ENCODE data around the gene MTR.
A peak's percentile ranks its signal among the peaks of the same experiment; 100 is the strongest.
"Not testable (repeated sequence)": the region's sequence is repeated elsewhere in the genome, so short reads cannot be mapped to it uniquely, and the experiment has no call there.

Gene MTR

DNA sequence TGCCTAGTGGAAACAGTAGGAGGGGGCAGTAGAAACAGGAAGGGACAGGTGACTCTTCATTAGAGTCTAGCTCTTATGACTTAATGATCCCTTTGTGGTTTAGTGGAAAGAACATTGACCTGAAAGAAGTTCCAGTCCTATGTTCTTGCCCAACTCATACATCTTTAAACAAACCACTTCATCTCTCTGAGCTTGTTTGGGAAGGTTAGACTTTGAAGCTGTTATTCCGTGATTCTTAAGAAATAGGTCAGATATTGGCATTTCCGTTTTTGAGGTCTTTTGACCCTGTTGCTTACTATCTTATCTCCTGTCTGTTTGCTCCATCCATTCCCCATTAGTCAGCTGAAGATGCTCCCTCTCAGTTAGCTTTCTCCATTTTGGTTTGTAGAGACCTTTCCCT, 38.5 kb downstream of the MTR start:
- no peak for DNase-seq (ENCODE audit: low spot score)

DNA sequence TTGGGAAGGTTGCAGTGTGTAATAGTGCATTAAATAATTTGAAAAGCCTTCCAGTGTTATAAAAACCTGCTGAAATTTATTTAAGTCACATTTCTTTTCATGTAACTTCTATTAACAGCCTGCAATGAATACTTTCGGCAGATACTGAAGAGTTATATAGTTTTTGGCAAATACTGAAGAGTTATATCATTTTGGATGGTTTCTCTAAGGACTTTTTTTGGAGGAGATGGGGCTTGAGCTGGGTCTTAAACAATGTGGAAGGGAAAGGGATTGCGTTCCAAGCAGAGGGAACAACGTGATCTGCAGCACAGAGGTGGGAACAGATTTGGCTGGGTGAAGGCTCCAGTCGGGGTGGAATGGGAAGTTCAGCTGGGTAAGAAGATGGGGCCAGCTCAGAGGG, 39.8 kb downstream of the MTR start:
- no peak for DNase-seq (ENCODE audit: low spot score)

DNA sequence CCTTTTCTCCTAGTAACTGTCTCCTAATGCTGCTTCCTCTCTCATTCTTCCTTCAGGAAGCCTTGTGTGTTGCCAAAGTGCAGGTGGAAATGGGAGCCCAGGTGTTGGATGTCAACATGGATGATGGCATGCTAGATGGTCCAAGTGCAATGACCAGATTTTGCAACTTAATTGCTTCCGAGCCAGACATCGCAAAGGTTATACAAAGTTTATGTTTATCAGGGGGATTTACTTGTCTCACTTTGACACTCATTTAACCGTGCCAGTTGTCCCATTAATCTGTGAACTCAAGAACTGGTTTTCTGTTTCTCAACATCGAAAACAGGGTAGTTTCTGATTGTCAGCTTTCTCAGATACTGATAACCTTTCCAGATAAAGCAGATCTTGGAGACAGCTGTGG, 40.4 kb downstream of the MTR start:
- no peak for DNase-seq (ENCODE audit: low spot score)

DNA sequence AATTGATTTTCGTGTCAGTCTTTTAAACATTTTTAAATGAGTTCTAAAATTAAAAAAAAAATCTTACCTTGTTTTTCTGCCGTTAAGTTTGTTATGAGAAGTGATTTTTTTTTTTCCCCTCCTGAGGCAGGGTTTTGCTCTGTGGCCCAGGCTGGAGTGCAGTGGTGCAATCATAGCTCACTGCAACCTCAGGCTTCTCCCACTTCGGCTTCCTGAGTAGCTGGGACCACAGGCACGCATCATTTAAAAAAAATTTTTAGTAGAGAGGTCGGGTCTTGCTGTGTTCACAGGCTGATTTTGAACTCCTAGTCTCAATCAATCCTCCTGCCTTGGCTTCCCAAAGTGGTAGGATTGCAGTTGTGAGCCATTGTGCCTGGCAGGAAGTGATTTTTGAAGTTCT, 41.1 kb downstream of the MTR start:
- no peak for DNase-seq (ENCODE audit: low spot score)

DNA sequence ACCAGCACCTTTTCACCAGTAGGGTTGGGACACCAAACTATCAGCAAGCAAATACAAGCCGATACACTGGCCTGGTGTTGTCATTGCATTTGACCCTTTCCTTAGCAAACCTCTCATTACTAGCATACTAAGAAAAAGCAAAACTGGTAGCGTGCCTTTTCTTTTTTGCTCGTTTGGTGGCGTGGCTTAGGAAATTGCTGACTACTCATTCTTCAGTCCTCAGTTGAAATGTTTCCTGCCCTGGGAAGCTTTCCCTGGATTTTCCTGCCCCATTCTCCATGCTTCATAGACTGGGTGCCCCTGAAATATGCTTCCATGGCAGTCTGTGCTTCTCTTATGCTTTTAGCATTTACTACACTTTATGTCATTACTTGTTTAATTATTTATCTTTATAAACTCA, 42.0 kb downstream of the MTR start:
- DNase-seq (ENCODE audit: low spot score) = no peak

DNA sequence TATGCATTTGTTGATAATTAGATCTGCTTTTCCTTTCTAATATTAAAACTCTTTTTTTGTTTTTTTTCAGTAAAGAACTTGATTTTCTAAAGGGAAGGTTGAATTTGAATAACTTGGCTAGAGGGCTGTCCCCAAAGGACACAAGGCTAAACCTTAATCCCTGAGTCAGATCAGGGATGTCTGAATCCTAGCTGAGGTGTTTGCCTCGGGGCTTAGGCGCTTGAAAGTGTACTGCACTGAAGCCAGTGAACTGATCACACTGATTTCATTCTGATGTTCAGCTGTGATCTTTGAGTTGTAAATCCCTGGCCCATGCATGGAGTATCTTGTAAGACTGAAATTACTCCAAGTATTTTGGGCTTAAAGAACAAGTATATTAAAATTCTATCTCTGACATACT, 42.8 kb downstream of the MTR start:
- DNase-seq (ENCODE audit: low spot score) = no peak

DNA sequence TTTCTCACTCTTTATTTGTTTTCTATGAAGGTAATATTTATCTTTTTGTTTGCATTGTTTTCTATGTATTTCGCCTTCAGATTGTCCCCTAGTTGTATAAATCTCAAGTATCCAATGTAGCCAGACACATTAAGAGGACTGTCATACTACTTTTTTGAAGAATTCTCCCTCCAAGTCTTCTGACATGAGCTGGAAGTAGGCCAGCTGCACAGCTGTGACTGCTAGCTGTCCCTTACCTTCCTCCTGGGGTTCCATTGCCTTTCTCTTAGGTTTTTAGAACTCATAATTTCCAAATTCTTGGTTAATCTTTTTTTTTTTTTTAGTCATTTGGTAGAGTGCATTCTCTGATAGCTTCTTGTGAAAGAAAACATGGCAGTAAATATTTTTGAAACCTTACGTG, 46.2 kb downstream of the MTR start:
- no peak for DNase-seq (ENCODE audit: low spot score)

DNA sequence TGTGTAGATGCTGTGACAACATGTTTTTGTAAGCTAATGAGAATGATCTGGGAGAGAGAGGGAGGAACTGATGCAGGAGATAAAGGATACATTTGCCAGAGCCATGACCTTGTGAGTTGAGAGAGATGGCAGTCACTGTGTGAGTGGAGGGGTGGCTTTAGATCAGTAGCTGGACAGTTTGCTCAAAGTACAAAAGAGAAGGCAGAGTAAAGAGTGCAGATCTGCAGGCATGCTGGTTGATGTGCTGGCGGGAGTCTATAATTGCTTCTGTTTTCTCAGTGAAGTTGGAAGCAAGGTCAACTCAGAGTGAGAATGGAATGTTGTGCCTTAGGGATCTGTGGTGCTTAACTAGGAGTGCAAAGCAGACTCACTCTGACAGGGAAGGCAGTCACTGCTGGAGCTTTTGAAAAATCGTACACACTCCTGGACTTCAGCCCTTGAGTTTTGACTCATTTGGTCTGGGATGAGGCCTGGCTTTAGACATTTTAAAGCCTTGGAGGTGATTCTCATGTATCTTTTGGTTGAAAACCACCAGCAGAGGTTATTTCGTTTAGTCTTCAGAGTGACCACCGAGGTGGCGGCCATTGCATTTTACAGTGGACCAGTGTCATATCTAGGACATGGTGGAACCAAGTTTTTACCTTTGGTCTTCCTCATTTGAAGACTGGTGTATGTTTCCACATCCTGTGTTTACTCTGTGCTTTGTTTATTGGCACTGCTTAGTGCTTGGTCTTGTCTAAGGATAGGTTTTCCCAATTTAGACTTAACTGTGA, 49.6 kb downstream of the MTR start:
- no peak for DNase-seq (ENCODE audit: low spot score)

DNA sequence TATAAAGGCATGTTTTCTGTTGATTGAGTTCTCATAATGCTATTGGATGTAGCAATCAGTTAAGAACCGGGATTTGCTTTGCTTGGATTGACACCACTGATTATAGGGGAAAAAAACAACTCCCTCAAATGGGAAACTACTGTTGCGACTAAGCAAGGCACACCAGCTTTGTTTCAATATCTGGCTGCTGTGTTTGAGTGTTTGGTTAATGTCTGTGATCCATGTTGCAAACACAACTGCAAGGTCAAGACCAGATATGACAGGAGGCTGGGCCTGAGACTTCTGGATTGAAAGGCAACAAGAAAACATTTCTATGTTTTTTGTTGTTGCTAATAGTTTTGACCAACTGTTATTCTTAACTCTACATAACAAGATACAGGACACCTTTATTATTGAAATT, 50.7 kb downstream of the MTR start:
- no peak for DNase-seq (ENCODE audit: low spot score)

DNA sequence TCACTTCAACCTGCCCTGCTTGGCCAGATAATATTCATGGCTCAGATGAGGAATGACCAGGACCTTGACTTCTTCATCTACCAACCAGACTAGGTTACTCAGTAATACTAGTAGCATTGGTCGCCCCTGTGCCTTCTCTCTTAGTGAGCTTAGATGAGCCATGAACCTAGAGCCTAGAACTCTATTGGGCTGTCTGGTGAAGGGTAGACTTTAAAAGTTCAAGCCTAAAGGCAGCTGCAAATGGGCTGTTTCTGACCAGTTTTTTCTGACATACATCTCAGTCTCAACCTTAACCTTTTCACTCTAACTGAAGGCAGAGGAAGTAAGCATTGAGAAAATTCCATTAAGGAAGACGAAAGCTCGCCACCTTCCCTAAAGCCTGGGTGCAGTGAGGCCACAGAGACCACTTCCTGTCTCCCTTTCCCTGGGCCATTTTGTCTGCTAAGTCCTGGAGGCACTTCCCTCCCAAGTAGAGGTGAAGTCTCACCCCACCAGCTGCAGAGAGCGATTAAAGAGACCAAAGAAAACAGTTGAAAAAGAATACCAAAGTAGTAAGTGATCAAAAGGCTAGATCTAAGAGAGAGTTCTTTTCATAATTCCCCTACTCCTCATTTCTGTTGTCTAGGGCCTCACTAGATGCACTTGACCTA, 53.3 kb downstream of the MTR start:
- no peak for DNase-seq (ENCODE audit: low spot score)

DNA sequence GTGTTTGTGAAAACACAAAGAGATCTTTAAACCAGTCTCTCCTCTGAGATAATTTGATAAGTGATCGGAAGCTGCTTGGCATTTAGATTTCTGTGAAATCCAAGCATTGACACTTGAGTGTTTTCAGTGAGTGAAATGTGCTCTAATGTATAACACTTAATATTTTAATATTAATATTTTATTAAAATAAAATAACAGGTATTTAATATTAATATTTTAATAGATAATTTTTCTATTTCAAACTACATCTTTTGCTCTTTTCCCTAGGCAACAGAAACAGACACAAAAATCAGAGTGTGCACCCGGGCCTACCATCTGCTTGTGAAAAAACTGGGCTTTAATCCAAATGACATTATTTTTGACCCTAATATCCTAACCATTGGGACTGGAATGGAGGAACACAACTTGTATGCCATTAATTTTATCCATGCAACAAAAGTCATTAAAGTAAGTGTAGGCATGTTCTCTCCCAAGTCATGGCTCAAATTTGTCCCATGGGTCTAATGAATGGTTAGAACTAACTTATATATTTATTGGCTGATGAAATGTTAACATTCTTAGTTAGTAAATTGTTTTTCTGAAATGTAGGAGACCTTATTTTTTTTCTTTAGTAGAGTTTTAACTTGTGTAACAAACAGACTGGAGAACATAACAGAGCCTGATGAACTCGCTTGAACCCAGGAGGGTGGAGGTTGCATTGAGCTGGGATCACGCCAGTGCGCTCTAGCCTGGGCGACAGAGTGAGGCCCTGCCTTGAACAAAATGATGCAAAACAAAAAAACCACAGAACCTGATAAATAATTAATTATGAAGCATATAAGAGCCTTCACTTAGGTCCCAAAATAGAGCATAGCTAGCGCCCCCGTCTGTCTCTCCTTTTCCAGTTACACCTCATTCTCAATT, 55.2 kb downstream of the MTR start:
- DNase-seq (ENCODE audit: low spot score) = no peak

DNA sequence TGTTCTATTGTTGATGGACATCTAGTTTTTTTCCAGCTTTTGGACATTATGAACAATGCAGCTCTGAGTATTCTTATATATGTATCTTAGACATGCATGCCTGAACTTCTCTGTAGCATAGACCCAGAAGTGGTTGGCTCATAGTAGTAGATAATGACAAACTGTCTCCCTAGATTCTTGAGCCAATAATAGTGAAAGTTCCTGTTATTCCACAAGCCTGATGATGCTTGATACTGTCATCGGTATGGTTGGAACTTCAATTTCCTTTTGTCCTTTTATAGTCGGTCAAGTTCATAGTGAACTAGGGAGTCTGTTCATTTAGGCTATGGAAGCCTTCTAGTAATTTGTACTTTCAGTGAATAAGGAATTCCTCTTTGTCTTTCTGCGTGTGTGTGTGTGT, 56.8 kb downstream of the MTR start:
- no peak for DNase-seq (ENCODE audit: low spot score)

DNA sequence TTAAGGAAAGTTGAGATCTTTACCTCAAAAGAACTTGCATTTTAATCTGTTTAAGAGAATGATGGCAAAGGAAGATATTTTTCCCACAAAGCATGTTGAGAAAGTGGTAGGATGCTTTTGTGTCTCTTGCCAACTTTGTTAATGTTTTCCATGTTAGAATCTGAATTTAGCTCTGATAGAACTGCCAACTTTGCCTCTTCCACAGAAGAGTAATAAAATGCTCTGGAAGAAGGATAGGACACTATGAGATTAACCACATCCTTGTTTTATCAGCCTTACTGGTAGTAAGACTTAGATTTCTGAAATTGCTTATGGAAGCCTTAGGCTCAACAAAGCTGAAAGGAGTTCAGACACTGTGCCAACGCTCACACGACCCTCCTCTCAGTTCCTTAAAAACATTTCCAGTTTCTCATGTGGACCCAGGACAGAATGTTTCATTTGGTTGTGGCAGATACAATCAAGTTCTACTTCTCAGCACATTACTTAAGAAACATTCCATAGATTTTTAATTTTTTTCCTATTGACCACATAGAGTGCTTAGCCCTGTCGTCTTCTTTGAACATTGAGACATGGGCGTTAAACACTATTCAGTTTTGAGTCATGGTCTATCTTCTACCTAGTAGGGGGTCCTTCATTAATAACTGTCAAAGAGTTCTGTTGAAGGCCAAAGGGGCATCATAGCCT, 59.0 kb downstream of the MTR start:
- peak; percentile 14 for DNase-seq (ENCODE audit: low spot score)

DNA sequence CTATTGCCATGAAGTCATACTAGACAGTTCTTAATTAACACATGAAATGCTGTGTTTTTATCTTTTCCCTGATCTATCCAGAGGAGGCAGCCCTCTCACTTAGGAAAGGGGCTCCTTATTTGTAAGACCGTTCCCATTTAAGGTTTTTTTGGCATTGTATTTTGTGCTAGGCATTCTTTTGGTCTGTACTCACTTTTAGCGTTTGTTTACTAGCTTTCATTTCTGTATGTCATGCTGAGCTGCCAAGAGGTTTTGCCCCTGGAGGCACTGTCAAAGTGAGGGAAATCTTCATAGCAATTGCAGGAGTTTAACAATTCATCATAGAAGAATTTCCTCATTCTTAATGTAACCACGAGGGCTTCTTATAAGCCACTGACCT, 59.5 kb downstream of the MTR start:
- no peak for DNase-seq (ENCODE audit: low spot score)

DNA sequence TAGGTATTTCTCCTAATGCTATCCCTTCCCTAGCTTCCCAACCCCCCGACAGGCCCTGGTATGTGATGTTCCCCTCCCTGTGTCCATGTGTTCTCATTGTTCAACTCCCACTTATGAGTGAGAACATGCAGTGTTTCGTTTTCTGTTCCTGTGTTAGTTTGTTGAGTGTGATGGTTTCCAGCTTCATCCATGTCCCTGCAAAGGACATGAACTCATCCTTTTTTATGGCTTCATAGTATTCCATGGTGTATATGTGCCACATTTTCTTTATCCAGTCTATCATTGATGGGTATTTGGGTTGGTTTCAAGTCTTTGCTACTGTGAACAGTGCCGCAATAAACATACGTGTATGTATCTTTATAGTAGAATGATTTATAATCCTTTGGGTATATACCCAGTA, 61.6 kb downstream of the MTR start:
- DNase-seq (ENCODE audit: low spot score) = not testable (repeated sequence)

DNA sequence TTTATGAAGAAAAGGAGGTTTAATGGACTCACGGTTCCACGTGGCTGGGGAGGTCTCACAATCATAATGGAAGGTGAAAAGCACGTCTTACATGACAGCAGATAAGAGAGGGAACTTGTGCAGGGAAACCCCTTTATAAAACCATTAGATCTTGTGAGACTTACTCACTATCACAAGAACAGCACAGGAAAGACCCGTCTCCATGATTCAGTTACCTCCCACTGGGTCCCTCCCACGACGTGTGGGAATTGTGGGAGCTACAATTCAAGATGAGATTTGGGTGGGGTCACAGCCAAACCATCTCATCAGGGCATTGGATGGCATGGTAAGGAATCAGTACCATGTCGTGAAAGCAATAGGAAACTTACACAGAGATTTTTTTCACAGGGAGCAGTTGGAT, 63.1 kb downstream of the MTR start:
- no peak for DNase-seq (ENCODE audit: low spot score)

DNA sequence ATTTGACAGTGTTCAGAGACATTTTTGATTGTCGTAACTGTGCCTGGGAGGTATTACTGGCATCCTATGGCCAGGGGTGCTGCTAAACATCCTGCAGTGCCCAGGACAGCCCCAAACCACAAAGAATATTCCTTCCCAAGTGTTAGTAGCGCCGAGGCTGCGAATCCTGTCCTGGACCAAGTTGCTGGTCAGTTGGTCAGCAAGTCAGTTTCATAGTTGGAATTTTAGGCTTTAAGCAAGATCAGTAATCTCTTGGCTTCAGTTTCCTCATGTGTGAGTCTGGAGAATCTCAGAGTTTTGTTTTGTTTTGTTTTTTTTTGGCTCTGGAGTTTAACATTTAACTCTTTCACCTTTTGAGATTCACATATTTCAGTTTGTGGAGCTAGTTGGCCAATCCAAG, 65.0 kb downstream of the MTR start:
- DNase-seq (ENCODE audit: low spot score) = no peak

DNA sequence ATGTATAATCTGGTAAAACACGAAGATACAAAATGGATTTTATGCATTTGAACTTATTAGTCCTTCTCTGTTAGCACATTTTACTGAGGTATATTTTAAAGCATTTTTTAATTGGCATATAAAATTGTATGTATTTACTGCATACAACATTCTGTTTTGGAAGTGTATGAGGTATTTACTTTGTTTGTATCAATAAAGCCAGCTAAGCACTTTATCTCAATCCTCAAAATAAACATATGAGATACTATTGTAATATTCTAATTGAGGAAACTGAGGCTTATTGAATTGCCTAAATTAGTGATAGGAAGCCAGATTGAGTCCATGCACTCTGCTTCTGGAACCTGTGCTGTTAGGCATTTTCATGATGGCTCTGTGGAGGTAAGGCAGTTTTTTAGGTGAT, 65.6 kb downstream of the MTR start:
- no peak for DNase-seq (ENCODE audit: low spot score)

DNA sequence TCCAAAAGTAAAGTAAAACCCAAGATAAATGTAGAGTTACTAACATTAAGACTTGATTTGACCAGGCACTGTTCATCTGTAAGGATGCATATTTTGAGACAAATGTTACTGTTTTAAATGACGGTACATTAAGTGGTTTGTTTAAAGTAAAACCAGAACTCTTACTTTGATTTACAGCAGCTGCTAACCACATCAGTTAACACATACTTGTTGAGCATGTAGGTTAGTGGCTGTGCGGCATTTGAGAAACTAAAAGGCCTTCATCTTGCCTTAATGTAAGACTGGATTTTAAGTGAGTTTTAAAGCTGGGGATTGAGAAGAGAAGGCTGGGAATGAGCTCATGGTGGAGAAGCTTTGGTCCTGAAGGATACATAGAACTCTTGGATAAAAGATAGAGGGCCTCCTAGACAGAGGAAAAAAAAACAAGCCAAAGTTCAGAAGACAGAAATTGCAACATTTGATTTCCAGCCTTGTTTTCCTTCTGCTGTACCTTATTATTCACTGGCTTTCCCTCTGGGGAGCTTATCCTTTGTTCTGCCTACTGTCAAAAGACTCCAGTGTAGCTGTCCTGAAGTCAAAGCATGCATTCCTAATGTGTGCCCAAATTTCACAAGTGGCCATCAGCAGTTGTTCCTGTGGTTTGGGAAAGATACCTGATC, 66.6 kb downstream of the MTR start:
- DNase-seq (ENCODE audit: low spot score) = no peak

DNA sequence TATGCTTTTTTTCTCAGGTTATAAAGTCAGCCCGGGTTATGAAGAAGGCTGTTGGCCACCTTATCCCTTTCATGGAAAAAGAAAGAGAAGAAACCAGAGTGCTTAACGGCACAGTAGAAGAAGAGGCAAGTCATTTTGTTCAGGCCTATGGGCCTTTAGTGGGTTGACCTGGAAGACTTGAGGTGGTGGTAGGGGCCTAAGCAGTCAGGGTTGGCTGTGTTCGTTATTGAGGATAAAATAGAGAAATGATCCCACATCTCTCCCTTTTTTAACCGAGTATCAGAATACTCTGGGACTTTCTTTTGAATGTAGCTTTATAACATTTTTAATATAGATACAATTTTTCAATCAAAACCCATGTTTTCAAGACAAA, 67.1 kb downstream of the MTR start:
- DNase-seq (ENCODE audit: low spot score) = no peak

DNA sequence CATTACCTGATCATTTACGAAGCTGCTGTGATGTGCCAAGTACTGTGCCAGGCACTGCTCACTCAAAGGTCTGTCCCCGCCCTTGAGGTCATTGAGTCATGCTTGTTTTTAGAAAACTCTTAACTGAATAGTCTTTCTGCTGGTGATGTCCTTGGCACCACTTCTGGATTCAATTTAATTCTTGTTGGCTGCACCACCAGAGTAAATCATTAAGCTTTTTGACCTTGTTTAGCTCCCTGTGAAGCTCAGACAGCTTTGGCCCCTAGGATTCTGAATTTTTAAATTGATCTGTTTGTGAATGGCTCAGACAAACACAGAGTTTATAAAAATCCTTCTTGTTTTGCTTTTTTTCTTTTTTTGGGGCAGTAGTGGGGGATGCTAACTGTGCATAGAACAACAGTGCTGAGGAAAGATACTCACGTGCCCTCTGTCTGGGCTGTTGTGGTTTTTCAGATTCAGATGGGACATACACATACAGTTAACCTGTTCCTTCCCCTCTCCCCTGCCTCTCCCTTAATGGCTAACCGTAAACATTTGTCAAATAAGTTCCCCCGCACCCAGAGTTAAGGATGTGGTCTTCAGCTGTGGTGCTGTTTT, 67.6 kb downstream of the MTR start:
- peak; percentile 24 for DNase-seq (ENCODE audit: low spot score)

DNA sequence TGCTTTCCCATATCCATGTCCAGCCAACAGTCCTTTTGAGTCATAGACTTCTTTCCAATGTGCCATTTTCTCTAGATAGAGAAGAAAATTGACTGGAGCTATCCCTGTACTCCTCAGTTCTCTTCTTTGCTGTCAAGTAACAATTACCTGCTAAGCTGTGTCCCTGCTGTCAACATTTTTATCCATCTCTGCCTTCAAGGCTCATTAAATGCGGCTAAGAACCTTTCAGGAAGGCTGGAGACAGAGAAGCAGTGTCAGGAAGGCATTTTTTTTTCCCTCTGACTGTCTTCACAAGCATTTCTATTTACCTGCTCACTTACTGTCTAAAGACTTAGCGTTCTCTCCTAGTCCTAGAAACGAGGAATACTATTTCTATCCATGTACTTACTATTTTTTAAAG, 69.1 kb downstream of the MTR start:
- DNase-seq (ENCODE audit: low spot score) = no peak

Data from Ammon's horn (tissue), 1 donor.